ENCODE results near the gene CIROP.

CIROP gene

GRCh38 chr14:23129759-23130316 is 25.0 kb upstream of the CIROP start:
- DNase-seq (ENCODE audit: low spot score), result no peak

- no peak for DNase-seq (ENCODE audit: low spot score)
These were observed 24.4 kb upstream of the CIROP start for GRCh38 chr14:23128969-23129758.

GRCh38 chr14:23127861-23128260 is 23.1 kb upstream of the CIROP start:
- DNase-seq (ENCODE audit: low spot score), result no peak

GRCh38 chr14:23126548-23127278 is 21.9 kb upstream of the CIROP start:
- DNase-seq (ENCODE audit: low spot score), result no peak

- no peak for DNase-seq (ENCODE audit: low spot score)
These were observed 21.2 kb upstream of the CIROP start for GRCh38 chr14:23125933-23126524.

- DNase-seq (ENCODE audit: low spot score), result no peak
These were observed 20.2 kb upstream of the CIROP start for GRCh38 chr14:23125011-23125410.

- DNase-seq (ENCODE audit: low spot score), result no peak
These were observed 19.7 kb upstream of the CIROP start for GRCh38 chr14:23124337-23124954.

- peak; percentile 53 for DNase-seq (ENCODE audit: low spot score)
These were observed 18.6 kb upstream of the CIROP start for GRCh38 chr14:23123419-23123818.

GRCh38 chr14:23122086-23122485 is 17.3 kb upstream of the CIROP start:
- DNase-seq (ENCODE audit: low spot score), result no peak

GRCh38 chr14:23121361-23121771 is 16.6 kb upstream of the CIROP start:
- DNase-seq (ENCODE audit: low spot score), result no peak

- peak; percentile 91 for DNase-seq (ENCODE audit: low spot score)
These were observed 15.9 kb upstream of the CIROP start for GRCh38 chr14:23120541-23121251.

GRCh38 chr14:23119363-23120327 is 14.9 kb upstream of the CIROP start:
- no peak for DNase-seq (ENCODE audit: low spot score)

GRCh38 chr14:23118506-23119362 is 13.9 kb upstream of the CIROP start, which contains the start of gene CEBPE:
Gene CEBPE, minus strand, starts transcription at chr14:23119255. Its CDS starts 164 bp downstream, at chr14:23119091.
- DNase-seq (ENCODE audit: low spot score), result no peak

GRCh38 chr14:23117371-23118020 is 12.7 kb upstream of the CIROP start:
- DNase-seq (ENCODE audit: low spot score), result no peak

GRCh38 chr14:23115918-23116317 is 11.1 kb upstream of the CIROP start:
- no peak for DNase-seq (ENCODE audit: low spot score)

- no peak for DNase-seq (ENCODE audit: low spot score)
These were observed 10.4 kb upstream of the CIROP start for GRCh38 chr14:23115039-23115731.

GRCh38 chr14:23114669-23115038 is 9.9 kb upstream of the CIROP start:
- DNase-seq (ENCODE audit: low spot score), result no peak

GRCh38 chr14:23114120-23114458 is 9.3 kb upstream of the CIROP start:
- no peak for DNase-seq (ENCODE audit: low spot score)

All from hematopoietic multipotent progenitor cell treated with erythropoietin and hydrocortisone succinate and interleukin-3 and kit ligand, for 15 days (in vitro differentiated cells).